ENCODE measurements around the gene GRIK2.

GRIK2 gene

DNA sequence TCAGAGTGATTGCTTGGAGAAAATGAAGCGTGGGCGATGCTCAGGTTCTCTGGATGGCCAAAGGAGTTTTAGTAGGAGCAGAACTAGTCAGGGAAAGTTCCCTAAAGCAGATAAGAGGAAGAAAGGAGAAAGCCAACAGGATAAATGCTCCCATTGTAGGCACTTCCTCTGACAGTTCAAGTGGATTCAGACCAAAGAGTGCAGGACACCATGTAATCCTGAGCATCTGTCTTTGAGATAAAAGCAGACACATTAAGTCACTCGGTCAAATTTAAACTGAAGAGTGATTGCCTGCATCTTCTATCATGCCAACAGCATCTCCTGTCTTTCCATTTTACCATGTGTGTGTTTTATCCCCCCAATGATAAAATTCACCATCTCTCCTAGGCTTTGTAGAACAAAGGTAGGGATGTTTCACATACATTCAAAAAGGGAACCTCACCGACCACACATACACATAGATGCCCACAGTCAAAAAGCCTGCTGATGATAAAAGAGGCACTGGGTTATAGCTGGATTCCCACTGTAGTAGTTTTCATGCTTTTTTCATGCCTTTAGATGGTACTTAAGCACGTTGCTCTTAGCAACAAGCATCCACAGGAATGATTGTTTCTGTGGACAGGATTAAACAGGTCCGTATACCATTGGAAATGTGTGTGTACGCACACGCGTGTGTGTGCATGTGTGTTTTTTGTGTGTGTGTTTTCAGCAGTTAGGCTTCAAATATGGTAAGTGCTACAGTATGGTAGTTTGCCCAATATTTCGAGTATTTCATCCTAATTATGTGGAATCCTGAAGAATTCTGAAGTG, 7.0 kb downstream of the GRIK2 start:
- DNase-seq (ENCODE audit: low read depth in 1 of 2, low spot score in 1 of 2) = no peak

DNA sequence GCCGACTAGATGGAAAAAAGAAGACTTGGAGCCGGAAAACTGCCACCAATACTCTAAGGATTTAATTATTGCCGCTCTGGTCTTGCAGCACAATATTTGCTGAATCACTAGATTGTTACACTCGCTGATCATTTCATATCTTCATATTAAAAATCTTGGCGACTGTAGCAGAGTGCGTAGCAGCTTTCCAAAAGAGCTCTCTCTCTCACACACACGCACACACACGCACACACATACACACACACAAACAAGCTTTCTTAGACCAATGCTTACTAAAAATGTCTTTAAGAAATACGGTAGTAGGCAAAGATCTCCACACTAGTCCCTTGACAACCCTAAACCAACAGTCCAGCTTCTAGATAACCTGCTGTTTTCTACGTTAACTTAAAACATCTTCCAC, 7.7 kb downstream of the GRIK2 start:
- no peak for DNase-seq (ENCODE audit: low read depth in 1 of 2, low spot score in 1 of 2)

DNA sequence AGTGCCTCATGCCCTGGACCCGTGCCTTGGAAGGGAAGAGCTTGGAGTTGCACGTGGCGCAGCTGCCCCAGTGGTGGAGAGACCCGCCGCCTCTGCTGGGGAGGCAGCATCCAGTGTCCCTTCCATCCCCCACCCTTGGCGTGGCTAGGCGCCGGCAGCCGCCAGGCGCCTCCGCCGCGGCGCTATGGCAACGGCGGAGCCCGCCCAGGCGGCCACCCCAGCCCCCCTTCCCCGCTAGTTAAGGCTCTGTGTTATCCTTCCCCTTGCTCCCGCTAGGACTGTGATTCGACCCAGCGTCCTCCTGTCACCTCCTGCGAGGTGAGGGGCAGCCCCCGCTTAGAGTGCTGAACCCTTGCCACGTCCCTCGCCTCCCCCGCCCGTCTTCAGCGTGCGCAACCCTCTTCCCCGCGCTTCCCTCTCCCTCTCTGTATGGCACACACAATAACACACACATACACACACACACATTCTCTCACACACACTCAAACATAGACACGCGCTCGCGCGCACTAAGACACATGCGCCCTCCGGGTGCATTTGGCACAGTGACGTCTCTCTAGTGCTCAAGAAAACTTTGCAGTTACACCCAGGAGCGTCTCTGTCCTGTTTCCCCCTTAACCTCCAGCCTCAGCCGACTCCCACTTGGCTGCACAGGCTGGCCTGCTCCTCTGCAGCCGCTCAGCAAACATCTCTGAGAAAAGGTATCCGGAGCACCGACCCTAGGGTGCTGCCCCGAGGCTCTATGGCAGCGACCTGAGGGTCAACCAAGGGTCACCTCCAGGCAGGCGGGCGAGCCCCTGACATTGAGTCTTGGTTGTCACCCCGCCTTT, 8.5 kb downstream of the GRIK2 start:
- no peak for DNase-seq (ENCODE audit: low read depth in 1 of 2, low spot score in 1 of 2)

DNA sequence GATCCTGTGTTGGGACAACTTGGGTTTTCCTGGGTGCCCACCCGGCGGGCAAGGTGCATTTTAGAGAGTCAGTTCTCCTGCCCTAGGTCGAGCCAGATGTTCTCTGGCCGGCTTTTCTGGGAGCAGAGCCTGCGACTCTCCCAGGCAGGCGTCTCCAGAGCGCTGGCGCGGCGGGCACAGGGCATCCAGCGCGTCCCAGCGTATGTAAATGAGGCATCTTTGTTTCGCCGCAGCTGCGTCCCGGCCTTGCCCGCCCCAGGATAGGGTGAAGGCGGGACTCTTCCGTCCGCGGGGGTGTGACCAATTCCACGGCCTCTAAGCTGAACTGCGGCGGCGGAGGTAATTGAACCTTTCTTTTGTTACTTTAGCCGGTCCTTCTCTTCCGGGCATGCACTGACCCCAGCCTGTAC, 9.1 kb downstream of the GRIK2 start:
- DNase-seq (ENCODE audit: low read depth in 1 of 2, low spot score in 1 of 2) = no peak

DNA sequence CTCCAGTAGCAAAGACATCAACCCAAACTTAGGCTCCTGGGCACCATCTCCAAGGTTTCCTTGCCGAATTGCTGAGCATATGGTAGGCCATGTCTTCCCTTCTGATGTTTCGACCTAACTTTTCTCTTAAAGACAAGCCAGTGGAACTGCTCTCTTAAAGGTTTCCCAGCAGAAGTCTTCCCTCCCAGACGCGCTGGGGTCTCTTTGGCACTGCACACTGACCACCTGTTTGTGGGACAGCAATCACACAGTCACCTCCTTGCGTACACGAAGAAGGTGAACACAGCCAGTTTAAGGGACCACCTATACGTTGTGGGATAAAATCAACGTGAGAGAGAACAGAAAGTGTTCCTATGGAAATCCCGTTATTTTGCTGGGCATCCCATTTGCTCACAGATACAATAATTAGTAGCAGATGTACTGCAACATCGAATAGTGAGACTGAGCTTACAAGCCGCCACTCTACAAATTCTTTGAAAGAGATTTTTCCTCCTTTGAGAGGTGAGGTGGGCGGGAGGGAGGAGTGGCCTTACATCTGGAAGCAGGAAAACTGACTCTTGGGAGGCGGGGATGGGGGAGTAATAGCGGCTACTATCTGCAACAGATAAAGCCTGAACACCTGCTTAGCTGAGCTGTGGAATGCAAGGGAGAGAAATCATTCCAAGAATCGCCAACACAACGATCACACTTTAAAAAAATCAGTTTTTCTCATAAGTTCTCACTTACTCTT, 9.9 kb downstream of the GRIK2 start:
- DNase-seq (ENCODE audit: low read depth in 1 of 2, low spot score in 1 of 2) = no peak

DNA sequence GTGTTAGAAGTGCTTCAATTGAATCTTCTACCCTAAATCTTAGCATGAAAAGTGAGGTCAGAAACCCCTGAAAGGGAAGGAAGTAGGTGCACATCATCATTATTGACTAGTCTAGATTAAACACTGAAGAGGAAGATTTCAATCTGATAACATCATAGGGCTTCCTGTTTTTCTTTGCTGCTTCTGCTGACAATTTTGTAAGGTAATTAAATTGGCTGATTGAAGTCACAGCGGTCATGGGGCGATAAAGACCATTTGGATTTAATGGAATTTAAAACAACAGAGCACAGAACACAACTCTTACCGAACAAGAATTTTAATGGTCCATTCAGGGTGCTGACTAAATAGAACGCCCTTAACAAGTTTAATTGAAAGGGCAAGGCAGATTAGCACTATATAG, 11.3 kb downstream of the GRIK2 start:
- no peak for DNase-seq (ENCODE audit: low read depth in 1 of 2, low spot score in 1 of 2)

DNA sequence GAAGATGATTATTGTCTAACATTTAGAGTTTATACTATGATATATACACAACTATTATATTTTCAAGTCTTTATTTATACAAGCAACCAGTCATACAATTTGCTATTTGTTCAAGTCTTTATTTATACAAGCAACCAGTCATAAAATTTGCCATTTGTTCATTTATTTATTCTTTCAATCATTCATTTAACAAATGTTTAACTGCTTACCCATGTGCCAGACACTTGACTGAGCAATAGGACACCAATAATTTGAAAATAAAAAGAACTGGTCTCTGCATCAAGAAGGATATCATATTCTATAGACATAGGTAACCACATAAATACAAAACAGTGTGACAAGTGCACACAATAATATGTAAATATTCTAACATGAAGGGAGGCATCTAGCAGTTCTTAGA, 20.3 kb downstream of the GRIK2 start:
- DNase-seq (ENCODE audit: low read depth in 1 of 2, low spot score in 1 of 2) = no peak

DNA sequence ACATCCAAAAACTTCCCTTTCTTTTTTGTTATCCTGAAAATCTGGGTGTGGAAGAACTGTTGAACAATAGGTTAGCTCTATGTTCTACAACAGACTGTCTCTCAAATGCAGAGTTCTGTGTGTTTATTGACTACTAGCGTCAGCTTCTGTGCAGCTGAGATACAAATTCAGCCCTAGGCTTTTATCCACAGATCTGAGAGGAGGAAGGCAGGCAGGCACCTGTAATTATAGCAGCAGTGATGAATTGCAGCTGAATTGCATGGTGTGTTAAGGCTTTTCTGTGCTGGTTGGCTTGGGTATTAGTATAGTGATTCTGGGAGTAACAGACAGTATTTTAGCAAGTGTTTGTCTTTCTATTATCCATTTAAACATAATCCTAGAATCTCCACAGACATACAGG, 24.4 kb downstream of the GRIK2 start:
- DNase-seq (ENCODE audit: low read depth in 1 of 2, low spot score in 1 of 2) = no peak

DNA sequence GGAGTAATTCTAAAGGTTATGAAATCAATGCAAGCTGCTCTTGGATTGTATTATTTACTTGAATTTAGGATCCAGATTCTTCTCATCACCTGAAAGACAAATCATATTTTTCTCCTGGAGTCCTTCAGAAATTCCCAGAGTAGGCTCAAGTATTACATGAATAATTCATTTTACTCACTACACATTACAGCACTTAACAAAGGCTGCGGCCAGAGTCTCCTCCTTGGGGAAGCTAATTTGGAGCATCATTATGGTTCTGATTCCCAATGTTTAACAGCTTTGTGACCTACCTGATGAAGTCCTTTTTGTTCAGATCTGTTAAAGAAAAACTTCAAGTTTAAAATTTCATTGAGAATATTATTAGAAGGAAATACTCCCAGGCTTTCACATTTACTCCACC, 28.7 kb downstream of the GRIK2 start:
- DNase-seq (ENCODE audit: low read depth in 1 of 2, low spot score in 1 of 2) = no peak

DNA sequence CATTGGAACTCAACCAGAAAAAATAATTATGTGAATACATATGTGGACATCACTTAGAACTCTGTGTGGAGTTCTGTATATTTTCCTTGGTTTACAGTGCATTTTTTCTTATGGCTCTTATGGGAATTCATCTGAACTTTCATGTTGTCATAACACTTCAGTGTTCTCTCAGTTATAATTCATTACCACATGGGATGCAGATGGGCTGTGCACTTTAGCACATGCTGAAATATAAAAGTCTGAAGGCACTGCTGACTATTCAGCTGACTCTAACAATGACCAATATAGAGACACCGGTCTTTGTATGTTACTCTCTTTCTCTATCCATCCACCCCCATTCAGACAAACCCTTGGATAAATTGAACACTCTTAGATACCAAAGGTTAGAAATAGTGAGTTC, 29.3 kb downstream of the GRIK2 start:
- DNase-seq (ENCODE audit: low read depth in 1 of 2, low spot score in 1 of 2) = no peak

DNA sequence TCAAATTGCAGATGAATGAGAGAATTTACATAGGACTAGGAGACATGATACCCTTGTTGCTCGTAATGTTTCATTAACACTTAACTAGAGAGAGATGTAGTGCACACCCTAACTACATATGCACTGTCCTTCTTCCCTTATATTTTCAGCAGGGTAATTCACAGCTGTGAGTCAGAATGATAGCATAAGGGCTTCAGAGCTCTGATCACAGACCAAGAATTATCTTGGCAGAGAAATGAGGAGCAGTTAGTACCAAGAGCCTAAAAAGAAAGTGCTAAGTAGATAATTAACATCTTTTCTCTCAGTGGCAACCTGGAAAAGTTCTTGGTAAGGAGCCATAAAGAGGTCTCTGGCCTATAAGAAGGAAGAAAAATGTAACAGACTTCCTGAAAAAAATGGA, 35.8 kb downstream of the GRIK2 start:
- DNase-seq (ENCODE audit: low read depth in 1 of 2, low spot score in 1 of 2) = no peak

DNA sequence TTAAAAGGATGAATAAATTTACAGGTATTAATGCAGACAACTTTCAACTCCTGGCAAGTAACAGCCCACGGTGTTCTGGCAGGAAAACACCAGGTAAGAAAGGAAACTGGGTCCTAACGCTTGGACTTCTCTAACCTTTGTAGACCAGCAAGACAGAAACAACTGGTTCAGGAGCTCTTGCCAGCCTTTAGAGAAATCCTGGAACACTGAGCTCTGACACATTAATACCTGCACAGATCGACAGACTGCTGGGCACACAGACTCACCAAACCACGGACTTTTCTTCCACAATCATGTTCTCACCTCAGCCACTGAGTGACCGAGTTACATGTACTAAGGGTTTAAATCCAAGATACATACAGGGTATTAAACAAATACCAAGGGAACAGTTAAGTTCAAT, 36.3 kb downstream of the GRIK2 start:
- DNase-seq (ENCODE audit: low read depth in 1 of 2, low spot score in 1 of 2) = no peak

DNA sequence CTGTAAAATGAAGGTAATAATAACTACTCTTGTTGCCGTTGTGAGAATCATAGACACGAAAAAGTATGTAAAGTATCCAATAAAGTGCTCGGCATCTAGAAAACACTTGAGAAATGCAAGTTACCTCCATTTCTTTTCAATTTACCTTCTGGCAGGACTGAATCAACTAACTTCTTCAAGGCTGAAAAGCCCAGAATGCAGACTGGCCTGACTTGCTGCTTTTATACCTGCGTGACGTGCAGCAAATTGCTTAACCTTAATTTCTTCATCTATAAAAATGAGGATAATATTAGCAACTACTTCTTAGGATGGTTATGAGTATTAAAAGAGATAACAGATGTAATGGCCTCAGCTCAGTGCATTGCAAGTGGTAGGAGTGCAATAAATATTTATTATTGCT, 39.6 kb downstream of the GRIK2 start:
- no peak for DNase-seq (ENCODE audit: low read depth in 1 of 2, low spot score in 1 of 2)

DNA sequence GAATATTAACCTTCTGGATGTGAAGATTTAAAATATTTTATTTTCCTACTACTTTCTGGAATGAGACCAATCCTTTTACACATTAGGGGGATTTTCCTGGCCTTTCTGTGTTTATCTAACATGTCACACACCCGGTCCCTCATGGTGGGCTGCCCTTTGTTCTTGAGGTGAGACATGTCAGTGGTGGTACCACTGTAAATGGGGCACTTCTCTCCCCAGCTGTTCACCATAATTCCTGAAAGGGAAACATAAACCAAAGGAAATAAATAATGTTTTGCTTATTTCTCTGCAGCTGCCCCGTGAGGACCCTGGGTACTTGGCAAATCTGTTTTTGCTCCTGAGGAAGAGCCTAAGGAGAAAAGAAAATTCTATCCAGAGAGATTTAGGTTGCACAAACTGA, 41.1 kb downstream of the GRIK2 start:
- DNase-seq (ENCODE audit: low read depth in 1 of 2, low spot score in 1 of 2) = no peak

DNA sequence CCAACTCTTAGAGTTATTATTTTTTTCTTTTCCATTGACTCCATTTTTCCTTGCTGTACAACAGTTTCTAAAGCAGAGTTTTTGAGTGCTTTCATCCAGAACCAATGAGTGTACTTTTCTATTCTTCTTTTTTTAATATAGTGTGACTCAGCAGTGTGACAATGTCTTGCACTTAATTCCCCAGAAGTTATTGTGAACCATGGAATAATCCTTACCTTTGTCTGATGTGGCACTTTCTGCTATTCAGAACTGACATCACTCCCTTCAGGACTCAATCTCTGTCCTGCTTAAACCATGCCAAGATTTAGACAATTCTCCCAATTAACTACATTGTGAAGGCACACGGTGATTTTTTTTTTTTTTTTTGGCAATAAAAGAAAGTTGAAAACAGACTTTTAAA, 41.5 kb downstream of the GRIK2 start:
- no peak for DNase-seq (ENCODE audit: low read depth in 1 of 2, low spot score in 1 of 2)

DNA sequence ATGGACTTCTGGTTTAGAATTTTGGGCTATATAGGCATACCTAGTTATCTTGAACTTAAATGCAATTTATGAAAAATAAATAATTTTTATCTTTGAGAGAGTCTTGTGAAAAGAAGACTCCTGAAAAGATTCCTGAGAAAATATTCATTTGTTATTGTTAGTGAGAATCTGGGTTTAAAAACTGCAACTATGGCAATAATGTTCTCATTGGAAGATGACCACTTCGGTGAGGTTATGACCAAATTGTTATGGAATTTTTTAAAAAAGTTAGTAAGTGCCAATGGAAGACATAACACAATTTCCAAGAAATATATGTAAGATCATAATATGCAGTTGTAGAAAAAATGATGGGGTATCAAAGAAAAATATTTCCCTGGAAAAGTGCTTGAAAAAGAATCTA, 46.3 kb downstream of the GRIK2 start:
- no peak for DNase-seq (ENCODE audit: low read depth in 1 of 2, low spot score in 1 of 2)

DNA sequence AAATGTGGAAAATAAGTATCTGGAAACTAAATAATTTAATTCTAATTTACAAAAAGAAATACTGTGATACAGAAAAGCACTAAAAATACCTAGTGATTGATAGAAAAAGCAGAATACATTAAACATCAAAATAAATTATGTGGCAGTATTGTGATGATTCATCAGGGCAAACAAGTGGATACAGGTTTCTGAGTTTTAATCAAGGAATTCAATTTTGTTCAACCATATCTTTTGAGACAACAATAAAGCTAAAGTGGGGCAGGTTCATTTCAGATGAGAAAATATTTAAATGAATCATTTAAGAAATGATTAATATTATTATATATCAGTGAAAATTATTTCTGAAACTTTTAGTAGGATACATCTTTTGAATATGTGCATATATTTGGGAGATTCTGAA, 49.8 kb downstream of the GRIK2 start:
- no peak for DNase-seq (ENCODE audit: low read depth in 1 of 2, low spot score in 1 of 2)

DNA sequence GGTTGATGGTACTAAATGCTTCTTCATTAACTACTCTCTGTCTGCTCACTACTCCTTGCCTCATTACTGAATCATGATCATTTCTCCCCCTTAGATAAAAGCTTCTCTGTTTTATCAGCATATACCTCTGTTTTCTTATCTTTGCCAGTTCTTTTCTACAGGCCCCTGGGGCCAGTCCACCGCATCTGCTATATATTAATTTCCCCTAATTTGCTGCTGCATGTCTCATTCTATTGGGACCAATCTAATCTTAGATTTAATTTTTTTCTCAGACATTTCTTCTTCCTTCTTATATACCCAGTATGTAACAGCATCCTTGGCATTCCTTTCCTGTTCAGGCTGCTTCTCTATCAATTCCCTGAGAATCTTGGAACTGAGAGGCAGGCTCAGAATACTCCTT, 51.2 kb downstream of the GRIK2 start:
- DNase-seq (ENCODE audit: low read depth in 1 of 2, low spot score in 1 of 2) = no peak

DNA sequence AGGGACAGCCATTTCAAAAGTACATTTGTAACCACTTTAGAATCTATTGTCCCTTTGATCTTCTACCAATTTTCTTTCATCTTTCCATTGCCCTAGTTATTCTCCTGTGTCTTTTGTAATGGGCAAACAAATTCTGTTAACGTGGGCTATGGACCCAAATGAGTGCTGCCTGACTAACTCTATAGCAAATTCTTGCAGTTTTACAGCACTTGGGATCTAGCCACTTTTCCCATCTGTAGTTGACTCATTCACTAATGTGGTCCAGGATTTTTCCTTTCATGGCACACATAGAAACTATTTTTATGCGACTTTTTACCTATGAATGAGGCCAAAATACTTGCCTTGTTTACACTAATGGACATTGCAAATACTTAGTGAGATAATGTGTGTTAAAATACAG, 52.0 kb downstream of the GRIK2 start:
- no peak for DNase-seq (ENCODE audit: low read depth in 1 of 2, low spot score in 1 of 2)

DNA sequence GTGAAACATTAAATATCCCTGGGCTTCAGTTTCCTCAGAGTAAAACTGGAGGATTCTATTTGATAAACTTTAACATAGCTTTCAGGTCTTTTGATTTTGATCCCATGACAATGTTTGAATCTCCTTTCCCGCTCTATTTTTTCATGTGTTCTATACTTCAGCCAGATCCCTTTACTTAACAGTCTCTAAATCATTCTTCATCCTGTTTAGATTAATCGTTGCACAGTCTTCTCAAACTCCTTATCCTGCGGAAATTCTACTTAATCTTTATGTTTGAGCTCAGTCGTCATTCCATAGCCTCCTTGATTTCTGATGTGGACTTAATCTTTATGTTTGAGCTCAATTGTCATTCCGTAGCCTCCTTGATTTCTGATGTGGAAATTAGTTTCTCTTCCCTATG, 57.4 kb downstream of the GRIK2 start:
- DNase-seq (ENCODE audit: low read depth in 1 of 2, low spot score in 1 of 2) = no peak

DNA sequence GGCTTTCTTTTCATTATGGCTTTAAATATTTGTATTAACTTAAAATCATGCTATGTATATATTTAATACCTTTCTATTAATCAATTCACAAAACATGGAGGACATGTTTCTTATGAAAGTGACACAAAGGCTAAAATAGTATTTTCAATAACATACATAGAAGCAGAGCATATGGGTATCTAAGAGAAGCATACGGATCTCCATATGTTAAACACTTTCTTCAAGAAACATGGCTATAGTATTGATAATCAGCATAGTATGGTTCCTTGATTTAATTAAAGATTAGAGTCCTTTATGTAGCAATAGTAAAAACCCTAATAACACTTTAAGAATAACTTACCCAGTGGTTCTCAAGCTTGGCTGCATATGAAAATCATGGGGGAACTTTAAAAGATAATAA, 58.5 kb downstream of the GRIK2 start:
- no peak for DNase-seq (ENCODE audit: low read depth in 1 of 2, low spot score in 1 of 2)

DNA sequence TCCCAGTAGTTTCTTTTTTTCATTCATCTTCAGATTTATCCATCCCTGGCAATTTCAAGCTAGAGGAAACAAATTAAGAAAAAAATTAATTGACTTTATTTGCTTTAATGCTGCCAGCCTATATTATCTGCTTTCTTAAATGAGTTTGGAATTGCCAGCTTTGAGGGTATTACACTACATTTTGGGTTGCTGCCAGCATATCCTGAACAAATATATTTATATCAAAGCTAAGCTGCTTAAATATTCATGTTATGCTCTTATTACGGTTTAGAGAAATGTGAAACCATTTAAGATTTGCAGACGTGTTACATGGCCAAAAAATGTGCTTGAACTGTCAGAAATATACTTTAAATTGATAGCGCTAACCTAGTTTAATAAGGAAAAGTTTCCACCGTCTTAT, 59.7 kb downstream of the GRIK2 start:
- no peak for DNase-seq (ENCODE audit: low read depth in 1 of 2, low spot score in 1 of 2)
